ENCODE results near the gene NOP14. TPM values are rescaled to one million over a fixed set of nuclear protein-coding genes. Genes with fewer than 3 reads are reported as not detected.

NOP14 gene
- total and polyA plus RNA-seq, 2 of the 8 experiments (the other 6 are each of a cell fraction or from before 2014, with no cell fraction given), result 8.6 to 45.3 TPM

DNA sequence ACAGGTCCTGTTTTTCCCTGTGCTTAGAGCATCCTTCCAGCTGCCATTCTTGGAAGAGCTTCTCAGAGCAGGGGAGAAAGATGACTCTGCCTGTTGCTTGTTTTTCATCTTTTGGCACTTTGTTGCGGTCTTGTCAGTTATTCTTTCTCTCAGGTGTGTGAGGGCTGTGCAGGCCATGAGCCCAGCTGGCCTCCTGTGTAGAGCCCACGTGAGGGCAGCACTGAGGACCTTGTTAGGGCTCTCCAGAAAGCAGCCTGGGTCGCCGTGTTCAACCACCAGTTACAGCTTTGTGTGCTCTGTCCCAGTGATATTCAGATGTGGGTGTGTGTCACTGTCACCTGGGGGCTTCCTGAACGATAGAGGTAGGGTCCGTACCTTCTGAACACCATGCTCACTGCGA is 52.8 kb downstream of the NOP14 start:
- no peak overlapping the region for H3K18ac ChIP-seq (ENCODE audit: extremely low read depth, low read length)
- H2BK5ac ChIP-seq (ENCODE audit: low read depth, low read length), result 0 out of 2 replicates have a peak overlapping the region, but pooled peaks have one; percentile 9
- H3K23me2 ChIP-seq (ENCODE audit: low read depth, low read length), result no peaks in the 10 kb centered on the region
- H2AFZ ChIP-seq (ENCODE audit: low read length), result no peak overlapping the region
- no peak overlapping the region for H2BK20ac ChIP-seq (ENCODE audit: low read length)
- no peak overlapping the region for H3K56ac ChIP-seq (replicated peaks; ENCODE audit: insufficient read length, low read depth, low read length)
- no peaks in the 10 kb centered on the region; the same call in 1 of the 2 replicates for H3K79me1 ChIP-seq (ENCODE audit: low read depth, low read length)
- H3K36me3 ChIP-seq (ENCODE audit: control insufficient read depth in 2 of 4, insufficient read depth in 4 of 4, low read length in 3 of 4), result peaks cover 11 to 46% (median 24%) of the 10 kb centered on the region in 4 experiments
- H2BK15ac ChIP-seq (ENCODE audit: low read length), result 0 out of 2 replicates have a peak overlapping the region, but pooled peaks have one; percentile 72
- CTCF ChIA-PET (ENCODE audit: partially characterized antibody), result interaction anchor here (0.8 to 4.5 kb wide), 13 partner anchors 11 to 159 kb away, joined by 3 to 23 read pairs (median 4); no protein-coding TSS in a partner anchor
- no peak overlapping the region for H3K14ac ChIP-seq (ENCODE audit: insufficient read length)
- no peak overlapping the region for H3K27ac ChIP-seq (ENCODE audit: low read depth, low read length)
- no peak overlapping the region for H3K4ac ChIP-seq (replicated peaks; ENCODE audit: insufficient read length, low read depth, low read length)
- no peak for FAIRE-seq
- H2BK12ac ChIP-seq (ENCODE audit: low read depth, low read length), result no peak overlapping the region
- no peak overlapping the region for H2BK120ac ChIP-seq (replicated peaks; ENCODE audit: low read depth, low read length)
- H3K23ac ChIP-seq (ENCODE audit: insufficient read length), result no peak overlapping the region
- no peaks in the 10 kb centered on the region for H3K4me1 ChIP-seq (replicated peaks in 1 of 4; ENCODE audit: control insufficient read depth in 3 of 4, insufficient read depth in 4 of 4, low read length in 3 of 4)
- H4K5ac ChIP-seq (ENCODE audit: insufficient read length, low read depth, low read length), result no peak overlapping the region
- POLR2A ChIA-PET (ENCODE audit: partially characterized antibody), result interaction anchor here (1.0 to 1.4 kb wide), 2 partner anchors 19 to 25 kb away, joined by 3 read pairs; no protein-coding TSS in a partner anchor
- H4K20me1 ChIP-seq (replicated peaks in 1 of 2; ENCODE audit: control insufficient read depth in 1 of 2, insufficient read depth in 2 of 2, low read length in 2 of 2), result peaks cover 1 to 3% of the 10 kb centered on the region in 2 experiments
- H3K4me2 ChIP-seq (ENCODE audit: insufficient read depth in 1 of 2, low read depth in 2 of 2, low read length in 2 of 2), result no peak overlapping the region
- H3K9ac ChIP-seq (replicated peaks in 1 of 4; ENCODE audit: extremely low read depth in 1 of 4, low read depth in 3 of 4, low read length in 3 of 4), result no peak overlapping the region
- no peaks in the 10 kb centered on the region for H3K79me2 ChIP-seq (ENCODE audit: control insufficient read depth in 1 of 2, insufficient read depth in 2 of 2, low read length in 2 of 2)
- 84% methylated on average over 7 of the region's 7 CpGs; no CpG with 5 or more reads in 1 of the 2 experiments for WGBS, 2 experiments (ENCODE audit: extremely low coverage in 1 of 2, insufficient coverage in 1 of 2, insufficient read length in 1 of 2, insufficient replicate concordance in 2 of 2, low coverage in 1 of 2, low lambda C conversion rate in 2 of 2, missing lambda C conversion rate in 1 of 2)
- no peak overlapping the region for H4K91ac ChIP-seq (replicated peaks; ENCODE audit: insufficient read length, low read length)
- no peak overlapping the region for H2AK5ac ChIP-seq (ENCODE audit: low read depth, low read length)
- DNase-seq (ENCODE audit: low read depth in 1 of 2, low spot score in 2 of 2), result no peak
- no peak overlapping the region for H3K4me3 ChIP-seq (ENCODE audit: extremely low read depth in 1 of 4, insufficient read depth in 2 of 4, low read depth in 3 of 4, low read length in 4 of 4)
- peak; percentile 27 to 59; a peak in 3 of 4 replicates for TF ChIP-seq RAD21 (IDR thresholded peaks at IDR 0.05 in 1 of 2, conservative IDR thresholded peaks at IDR 0.05 in 1 of 2; ENCODE audit: low read depth in 2 of 2, low read length in 2 of 2)
- TF ChIP-seq, protein P1, sequence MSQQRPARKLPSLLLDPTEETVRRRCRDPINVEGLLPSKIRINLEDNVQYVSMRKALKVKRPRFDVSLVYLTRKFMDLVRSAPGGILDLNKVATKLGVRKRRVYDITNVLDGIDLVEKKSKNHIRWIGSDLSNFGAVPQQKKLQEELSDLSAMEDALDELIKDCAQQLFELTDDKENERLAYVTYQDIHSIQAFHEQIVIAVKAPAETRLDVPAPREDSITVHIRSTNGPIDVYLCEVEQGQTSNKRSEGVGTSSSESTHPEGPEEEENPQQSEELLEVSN (IDR thresholded peaks at IDR 0.05), result no peak
- TF ChIP-seq, protein P2, sequence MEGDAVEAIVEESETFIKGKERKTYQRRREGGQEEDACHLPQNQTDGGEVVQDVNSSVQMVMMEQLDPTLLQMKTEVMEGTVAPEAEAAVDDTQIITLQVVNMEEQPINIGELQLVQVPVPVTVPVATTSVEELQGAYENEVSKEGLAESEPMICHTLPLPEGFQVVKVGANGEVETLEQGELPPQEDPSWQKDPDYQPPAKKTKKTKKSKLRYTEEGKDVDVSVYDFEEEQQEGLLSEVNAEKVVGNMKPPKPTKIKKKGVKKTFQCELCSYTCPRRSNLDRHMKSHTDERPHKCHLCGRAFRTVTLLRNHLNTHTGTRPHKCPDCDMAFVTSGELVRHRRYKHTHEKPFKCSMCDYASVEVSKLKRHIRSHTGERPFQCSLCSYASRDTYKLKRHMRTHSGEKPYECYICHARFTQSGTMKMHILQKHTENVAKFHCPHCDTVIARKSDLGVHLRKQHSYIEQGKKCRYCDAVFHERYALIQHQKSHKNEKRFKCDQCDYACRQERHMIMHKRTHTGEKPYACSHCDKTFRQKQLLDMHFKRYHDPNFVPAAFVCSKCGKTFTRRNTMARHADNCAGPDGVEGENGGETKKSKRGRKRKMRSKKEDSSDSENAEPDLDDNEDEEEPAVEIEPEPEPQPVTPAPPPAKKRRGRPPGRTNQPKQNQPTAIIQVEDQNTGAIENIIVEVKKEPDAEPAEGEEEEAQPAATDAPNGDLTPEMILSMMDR (IDR thresholded peaks at IDR 0.05; ENCODE audit: control extremely low read depth in 1 of 3, insufficient read depth in 1 of 3, low read depth in 1 of 3, low read length in 3 of 3), result peak; percentile 50 to 62 (median 57)
- no peaks in the 10 kb centered on the region for H3K9me3 ChIP-seq (ENCODE audit: insufficient read depth in 2 of 2, low read depth in 1 of 2, low read length in 1 of 2)
- no peaks in the 10 kb centered on the region for H3K27me3 ChIP-seq (replicated peaks in 1 of 4; ENCODE audit: control insufficient read depth in 3 of 4, extremely low read depth in 1 of 4, insufficient read depth in 3 of 4, low read length in 3 of 4)
- H4K8ac ChIP-seq (ENCODE audit: extremely low read depth, insufficient read depth, low read length), result no peak overlapping the region
